ENCODE measurements around the gene C16orf78. TPM values are rescaled to one million over a fixed set of nuclear protein-coding genes. Genes with fewer than 3 reads are reported as not detected.

C16orf78 gene
- polyA plus RNA-seq, 1 donor (not counting 4 experiments of a cell fraction or from before 2014, with no cell fraction given): not detected

GRCh38 chr16:49439050-49439449 is 65.4 kb downstream of the C16orf78 start:
- Histone ChIP-seq H3K27me3 (ENCODE audit: control insufficient read depth, extremely low read depth, insufficient read depth, low read length) (peaks cover 5% of the 10 kb centered on the region), H3K4me1 (ENCODE audit: control insufficient read depth, extremely low read depth, insufficient read depth, low read length) (no peaks in the 10 kb centered on the region), H2AFZ (ENCODE audit: control insufficient read depth, low read length) (no peak overlapping the region), H3K4me2 (ENCODE audit: control insufficient read depth, extremely low read depth, insufficient read depth, low read depth, low read length) (no peak overlapping the region), H3K9ac (ENCODE audit: control insufficient read depth, extremely low read depth, insufficient read depth, low read length) (no peak overlapping the region), H3K9me3 (ENCODE audit: control insufficient read depth, low read depth, low read length) (no peaks in the 10 kb centered on the region), H3K4me3 (ENCODE audit: control insufficient read depth in 2 of 3, extremely low read depth in 1 of 3, insufficient read depth in 2 of 3, low read depth in 1 of 3, low read length in 3 of 3) (no peak overlapping the region), H3K27ac (ENCODE audit: control insufficient read depth, insufficient read depth, low read length) (no peak overlapping the region), H3K79me2 (ENCODE audit: control insufficient read depth, insufficient read depth, low read length) (no peaks in the 10 kb centered on the region), H3K36me3 (ENCODE audit: control insufficient read depth in 2 of 2, extremely low read depth in 1 of 2, insufficient read depth in 2 of 2, low read length in 2 of 2) (no peaks in the 10 kb centered on the region), H3K9me1 (ENCODE audit: control insufficient read depth, extremely low read depth, insufficient read depth, low read length) (no peaks in the 10 kb centered on the region), H4K20me1 (ENCODE audit: control insufficient read depth, extremely low read depth, insufficient read depth, low read length) (no peaks in the 10 kb centered on the region)
- DNase-seq (ENCODE audit: low read depth, low spot score): no peak
- dilution Hi-C loops (cut with MboI; ENCODE audit: extremely low pct_ligation_motif_present, low sequenced_read_pairs): loop anchor here (25.0 kb wide), 1 partner anchor 448 kb away; no protein-coding TSS in a partner anchor
- no peak for TF ChIP-seq CTCF (optimal IDR thresholded peaks at IDR 0.05 in 1 of 3, IDR thresholded peaks at IDR 0.05 in 1 of 3, conservative IDR thresholded peaks at IDR 0.05 in 1 of 3; ENCODE audit: extremely low read depth in 1 of 3, insufficient read depth in 2 of 3, low read length in 3 of 3)
- TF ChIP-seq EZH2 (IDR thresholded peaks at IDR 0.05; ENCODE audit: low read length): no peak
- FAIRE-seq: no peak

- H3K4me3 ChIP-seq (ENCODE audit: control insufficient read depth in 2 of 3, extremely low read depth in 1 of 3, insufficient read depth in 2 of 3, low read depth in 1 of 3, low read length in 3 of 3): no peak overlapping the region
- no peak overlapping the region for H2AFZ ChIP-seq (ENCODE audit: control insufficient read depth, low read length)
- H3K9ac ChIP-seq (ENCODE audit: control insufficient read depth, extremely low read depth, insufficient read depth, low read length): no peak overlapping the region
- H3K9me3 ChIP-seq (ENCODE audit: control insufficient read depth, low read depth, low read length): no peaks in the 10 kb centered on the region
- no peaks in the 10 kb centered on the region for H4K20me1 ChIP-seq (ENCODE audit: control insufficient read depth, extremely low read depth, insufficient read depth, low read length)
- H3K79me2 ChIP-seq (ENCODE audit: control insufficient read depth, insufficient read depth, low read length): no peaks in the 10 kb centered on the region
- H3K36me3 ChIP-seq (ENCODE audit: control insufficient read depth in 2 of 2, extremely low read depth in 1 of 2, insufficient read depth in 2 of 2, low read length in 2 of 2): no peaks in the 10 kb centered on the region
- H3K27me3 ChIP-seq (ENCODE audit: control insufficient read depth, extremely low read depth, insufficient read depth, low read length): peaks cover 5% of the 10 kb centered on the region
- dilution Hi-C loops (cut with MboI; ENCODE audit: extremely low pct_ligation_motif_present, low sequenced_read_pairs): loop anchor here (25.0 kb wide), 1 partner anchor 448 kb away; no protein-coding TSS in a partner anchor
- H3K4me2 ChIP-seq (ENCODE audit: control insufficient read depth, extremely low read depth, insufficient read depth, low read depth, low read length): no peak overlapping the region
- TF ChIP-seq CTCF (optimal IDR thresholded peaks at IDR 0.05 in 1 of 3, IDR thresholded peaks at IDR 0.05 in 1 of 3, conservative IDR thresholded peaks at IDR 0.05 in 1 of 3; ENCODE audit: extremely low read depth in 1 of 3, insufficient read depth in 2 of 3, low read length in 3 of 3) (no peak), EZH2 (IDR thresholded peaks at IDR 0.05; ENCODE audit: low read length) (no peak)
- FAIRE-seq: no peak
- no peaks in the 10 kb centered on the region for H3K4me1 ChIP-seq (ENCODE audit: control insufficient read depth, extremely low read depth, insufficient read depth, low read length)
- H3K27ac ChIP-seq (ENCODE audit: control insufficient read depth, insufficient read depth, low read length): no peak overlapping the region
- no peak for DNase-seq (ENCODE audit: low read depth, low spot score)
- no peaks in the 10 kb centered on the region for H3K9me1 ChIP-seq (ENCODE audit: control insufficient read depth, extremely low read depth, insufficient read depth, low read length)
These were observed 66.1 kb downstream of the C16orf78 start for GRCh38 chr16:49439676-49440075.

Measured in keratinocyte (primary cell).